Cortex of kidney (tissue), 1 donor: ENCODE data around the gene GPR148.

ENCODE experiments used
- DNase-seq: peaks from one replicate; lab custom pipeline; 2025; lab: John Stamatoyannopoulos, UW

Gene GPR148

DNA sequence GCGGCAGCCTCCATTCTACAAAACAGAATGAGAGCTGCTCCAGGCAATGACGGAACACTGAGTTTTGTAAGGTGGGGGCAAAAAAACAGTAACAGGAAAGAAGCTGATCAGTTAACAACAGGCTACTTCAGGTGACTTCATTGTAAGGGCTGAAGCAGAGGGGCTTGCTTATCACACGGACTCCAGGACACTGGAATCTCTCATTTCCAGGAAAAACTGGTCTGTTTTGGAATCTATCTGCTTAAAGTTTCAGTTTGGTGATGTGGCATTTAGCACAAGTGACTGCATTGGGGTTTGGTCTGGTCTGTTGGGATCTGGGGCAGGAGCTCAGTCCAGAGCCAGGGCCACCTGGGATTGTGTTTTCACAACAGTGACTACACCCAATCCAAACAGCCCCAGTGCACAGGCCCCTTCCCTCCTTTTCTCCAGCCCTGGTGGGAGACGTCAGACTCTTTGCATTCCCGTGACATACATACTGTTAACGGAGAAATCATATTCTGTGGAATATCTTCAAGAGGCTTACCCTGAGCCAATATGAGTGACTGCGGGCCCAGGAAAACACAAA, 40.6 kb downstream of the GPR148 start:
- DNase-seq: no peak

DNA sequence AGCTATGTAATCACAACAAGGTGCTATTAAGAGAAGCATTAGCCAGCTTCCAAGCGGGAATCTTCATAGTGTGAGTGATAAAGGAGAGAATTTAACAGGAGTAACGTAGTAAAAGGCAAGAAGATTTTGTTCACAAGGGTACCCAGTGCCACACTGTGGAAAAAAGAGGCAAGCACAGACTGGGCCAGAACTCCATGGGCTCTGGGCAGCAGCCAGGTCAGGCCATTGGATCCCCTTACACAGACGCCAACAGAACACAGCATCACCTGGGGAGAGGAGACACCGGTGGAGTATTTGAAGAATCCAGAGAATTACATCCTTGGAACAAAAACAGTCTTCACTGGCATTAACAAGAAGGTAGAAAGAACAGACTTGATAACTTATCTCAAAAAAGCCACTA, 47.7 kb downstream of the GPR148 start:
- DNase-seq: no peak

GRCh38 chr2:130778781-130779180, 49.9 kb downstream of the GPR148 start:
- DNase-seq: no peak
